Activated CD8-positive, alpha-beta memory T cell treated with anti-CD3 and anti-CD28 coated beads for 24 hours (primary cell): ENCODE data around the gene IQSEC3.
"Not testable (repeated sequence)": the region's sequence is repeated elsewhere in the genome, so short reads cannot be mapped to it uniquely, and the experiment has no call there.

Experiments
- DNase-seq: peaks from one replicate; pipeline ENCODE4 v3.0.0-alpha.2; 2020

IQSEC3 gene

GRCh38 chr12:115518-115917 is 49.0 kb downstream of the IQSEC3 start:
- DNase-seq = no peak

GRCh38 chr12:115960-116915 is 49.7 kb downstream of the IQSEC3 start:
- DNase-seq = no peak

GRCh38 chr12:117311-117710 is 50.7 kb downstream of the IQSEC3 start:
- no peak for DNase-seq

GRCh38 chr12:117816-118345 is 51.3 kb downstream of the IQSEC3 start:
- no peak for DNase-seq

GRCh38 chr12:118591-118990 is 52.0 kb downstream of the IQSEC3 start:
- no peak for DNase-seq

GRCh38 chr12:120951-121350 is 54.4 kb downstream of the IQSEC3 start:
- no peak for DNase-seq

- no peak for DNase-seq
Measured at GRCh38 chr12:121647-122046, 55.1 kb downstream of the IQSEC3 start.

- DNase-seq = no peak
Measured at GRCh38 chr12:125075-125474, 58.5 kb downstream of the IQSEC3 start.

- DNase-seq = no peak
Measured at GRCh38 chr12:125566-125965, 59.0 kb downstream of the IQSEC3 start.

GRCh38 chr12:128079-128478 is 61.5 kb downstream of the IQSEC3 start:
- DNase-seq = no peak

- DNase-seq = no peak
Measured at GRCh38 chr12:129001-129400, 62.4 kb downstream of the IQSEC3 start.

- no peak for DNase-seq
Measured at GRCh38 chr12:130519-130918, 64.0 kb downstream of the IQSEC3 start.

GRCh38 chr12:131008-131407 is 64.4 kb downstream of the IQSEC3 start:
- DNase-seq = no peak

GRCh38 chr12:131732-132495 is 65.3 kb downstream of the IQSEC3 start:
- no peak for DNase-seq

GRCh38 chr12:133616-134232 is 67.2 kb downstream of the IQSEC3 start:
- DNase-seq = not testable (repeated sequence)

GRCh38 chr12:135138-135537 is 68.6 kb downstream of the IQSEC3 start:
- no peak for DNase-seq

- DNase-seq = no peak
Measured at GRCh38 chr12:138171-138897, 71.8 kb downstream of the IQSEC3 start.

- DNase-seq = peak; percentile 69
Measured at GRCh38 chr12:138898-139534, 72.4 kb downstream of the IQSEC3 start.

GRCh38 chr12:139585-139984 is 73.0 kb downstream of the IQSEC3 start:
- no peak for DNase-seq

- no peak for DNase-seq
Measured at GRCh38 chr12:140162-140561, 73.6 kb downstream of the IQSEC3 start.

- no peak for DNase-seq
Measured at GRCh38 chr12:143964-144649, 77.5 kb downstream of the IQSEC3 start.
